NCI-H446 (cell line): ENCODE results near the gene PPP1R13B.

Source experiments
- DNase-seq, 2 experiments: peaks; one replicate each; lab custom pipeline; 2025; lab: John Stamatoyannopoulos, UW

Gene PPP1R13B

GRCh38 chr14:103741876-103742275, 105.5 kb downstream of the PPP1R13B start:
- no peak for DNase-seq

GRCh38 chr14:103740991-103741689, 106.2 kb downstream of the PPP1R13B start:
- no peak for DNase-seq

GRCh38 chr14:103739793-103740501, 107.4 kb downstream of the PPP1R13B start:
- DNase-seq: no peak

GRCh38 chr14:103739466-103739792, 107.9 kb downstream of the PPP1R13B start:
- no peak for DNase-seq

- no peak for DNase-seq
Measured at GRCh38 chr14:103738701-103739451, 108.5 kb downstream of the PPP1R13B start.

GRCh38 chr14:103738166-103738565, 109.2 kb downstream of the PPP1R13B start:
- DNase-seq: no peak

- no peak for DNase-seq
Measured at GRCh38 chr14:103737432-103738045, 109.8 kb downstream of the PPP1R13B start.

- no peak for DNase-seq
Measured at GRCh38 chr14:103736546-103737431, 110.6 kb downstream of the PPP1R13B start.

- no peak for DNase-seq
Measured at GRCh38 chr14:103735815-103736545, 111.4 kb downstream of the PPP1R13B start.

GRCh38 chr14:103735439-103735814, 111.9 kb downstream of the PPP1R13B start:
- DNase-seq: no peak

GRCh38 chr14:103735022-103735421, 112.4 kb downstream of the PPP1R13B start:
- no peak for DNase-seq

- no peak for DNase-seq
Measured at GRCh38 chr14:103734081-103734888, 113.1 kb downstream of the PPP1R13B start.

GRCh38 chr14:103733651-103734050, 113.7 kb downstream of the PPP1R13B start:
- DNase-seq: no peak

- no peak for DNase-seq
Measured at GRCh38 chr14:103732868-103733620, 114.3 kb downstream of the PPP1R13B start.

GRCh38 chr14:103731916-103732867, 115.2 kb downstream of the PPP1R13B start:
- no peak for DNase-seq

- no peak for DNase-seq
Measured at GRCh38 chr14:103731481-103731880, 115.9 kb downstream of the PPP1R13B start.

GRCh38 chr14:103730490-103731035, 116.8 kb downstream of the PPP1R13B start:
- DNase-seq: no peak
